ENCODE data around the gene MSTN. TPM values are rescaled to one million over a fixed set of nuclear protein-coding genes. Genes with fewer than 3 reads are reported as not detected.

MSTN gene
- total and polyA plus RNA-seq, 4 donors = 0.08 to 0.21 (median 0.09) TPM; not detected in 1

GRCh38 chr2:190094316-190094871 is 31.9 kb upstream of the MSTN start:
- DNase-seq (ENCODE audit: low spot score) = no peak
- Histone ChIP-seq H3K9ac (ENCODE audit: low read depth in 1 of 2, low read length in 2 of 2) (no peak overlapping the region), H3K36me3 (ENCODE audit: control insufficient read depth in 4 of 4, insufficient read depth in 3 of 4, low read depth in 1 of 4, low read length in 3 of 4) (no peaks in the 10 kb centered on the region), H3K4me1 (ENCODE audit: control insufficient read depth in 4 of 4, insufficient read depth in 4 of 4, low read length in 3 of 4) (no peaks in the 10 kb centered on the region), H3K27me3 (ENCODE audit: control insufficient read depth in 4 of 4, insufficient read depth in 4 of 4, low read length in 3 of 4) (no peaks in the 10 kb centered on the region), H3K4me3 (ENCODE audit: low read depth in 1 of 3, low read length in 3 of 3) (no peak overlapping the region), H3K27ac (ENCODE audit: low read depth in 1 of 2, low read length in 2 of 2) (no peak overlapping the region), H3K9me3 (ENCODE audit: control insufficient read depth in 4 of 4, low read length in 3 of 4) (no peaks in the 10 kb centered on the region)
- TF ChIP-seq GABPA (IDR thresholded peaks at IDR 0.05 in 1 of 2, conservative IDR thresholded peaks at IDR 0.05 in 1 of 2) (no peak), SP1 (IDR thresholded peaks at IDR 0.05) (no peak), EGR1 (IDR thresholded peaks at IDR 0.05; ENCODE audit: low read depth in 2 of 2) (no peak), MAX (IDR thresholded peaks at IDR 0.05) (no peak), FOXA2 (IDR thresholded peaks at IDR 0.05) (no peak), ZBTB33 (IDR thresholded peaks at IDR 0.05) (no peak), TAF1 (conservative IDR thresholded peaks at IDR 0.05) (no peak)
- 40% methylated on average over 3 of the region's 3 CpGs for WGBS

- H3K9ac ChIP-seq (ENCODE audit: low read depth in 1 of 2, low read length in 2 of 2) = no peak overlapping the region
- no peaks in the 10 kb centered on the region for H3K27me3 ChIP-seq (ENCODE audit: control insufficient read depth in 4 of 4, insufficient read depth in 4 of 4, low read length in 3 of 4)
- H3K9me3 ChIP-seq (ENCODE audit: control insufficient read depth in 4 of 4, low read length in 3 of 4) = no peaks in the 10 kb centered on the region
- 90% methylated on average over 3 of the region's 3 CpGs for WGBS
- TF ChIP-seq RAD21 (IDR thresholded peaks at IDR 0.05) (no peak), ATF3 (IDR thresholded peaks at IDR 0.05) (no peak), FOXA1 (IDR thresholded peaks at IDR 0.05) (no peak), FOXA2 (IDR thresholded peaks at IDR 0.05) (no peak), RXRA (IDR thresholded peaks at IDR 0.05) (no peak), ZBTB33 (IDR thresholded peaks at IDR 0.05) (no peak), NR2F2 (IDR thresholded peaks at IDR 0.05) (no peak), MAX (IDR thresholded peaks at IDR 0.05) (no peak), HNF4A (conservative IDR thresholded peaks at IDR 0.05) (no peak), GABPA (IDR thresholded peaks at IDR 0.05 in 1 of 2, conservative IDR thresholded peaks at IDR 0.05 in 1 of 2) (no peak), YY1 (IDR thresholded peaks at IDR 0.05) (no peak), REST (IDR thresholded peaks at IDR 0.05) (no peak), SP1 (IDR thresholded peaks at IDR 0.05) (no peak), EGR1 (IDR thresholded peaks at IDR 0.05; ENCODE audit: low read depth in 2 of 2) (no peak), TAF1 (conservative IDR thresholded peaks at IDR 0.05) (no peak), JUND (IDR thresholded peaks at IDR 0.05) (no peak), CTCF (IDR thresholded peaks at IDR 0.05; ENCODE audit: low read depth, low read length, missing input control) (no peak), HNF4G (IDR thresholded peaks at IDR 0.05) (no peak)
- H3K36me3 ChIP-seq (ENCODE audit: control insufficient read depth in 4 of 4, insufficient read depth in 3 of 4, low read depth in 1 of 4, low read length in 3 of 4) = no peaks in the 10 kb centered on the region
- no peak for DNase-seq (ENCODE audit: low spot score)
- no peak overlapping the region for H3K27ac ChIP-seq (ENCODE audit: low read depth in 1 of 2, low read length in 2 of 2)
- H3K4me1 ChIP-seq (ENCODE audit: control insufficient read depth in 4 of 4, insufficient read depth in 4 of 4, low read length in 3 of 4) = no peaks in the 10 kb centered on the region
- H3K4me3 ChIP-seq (ENCODE audit: low read depth in 1 of 3, low read length in 3 of 3) = no peak overlapping the region
Measured at GRCh38 chr2:190093793-190094192, 31.3 kb upstream of the MSTN start.

Data from liver (tissue), 9 donors.